Stimulated activated CD4-positive, alpha-beta T cell treated with anti-CD3 and anti-CD28 coated beads, Interleukin-2, amount 100 ng/mL, for 24 hours (primary cell): ENCODE results near the gene TAOK3.
"Not testable (repeated sequence)": the region's sequence is repeated elsewhere in the genome, so short reads cannot be mapped to it uniquely, and the experiment has no call there.

Experiments used
- DNase-seq, 2 donors: peaks; one replicate each; pipeline ENCODE4 v3.0.0-alpha.2; 2020

TAOK3 gene

DNA sequence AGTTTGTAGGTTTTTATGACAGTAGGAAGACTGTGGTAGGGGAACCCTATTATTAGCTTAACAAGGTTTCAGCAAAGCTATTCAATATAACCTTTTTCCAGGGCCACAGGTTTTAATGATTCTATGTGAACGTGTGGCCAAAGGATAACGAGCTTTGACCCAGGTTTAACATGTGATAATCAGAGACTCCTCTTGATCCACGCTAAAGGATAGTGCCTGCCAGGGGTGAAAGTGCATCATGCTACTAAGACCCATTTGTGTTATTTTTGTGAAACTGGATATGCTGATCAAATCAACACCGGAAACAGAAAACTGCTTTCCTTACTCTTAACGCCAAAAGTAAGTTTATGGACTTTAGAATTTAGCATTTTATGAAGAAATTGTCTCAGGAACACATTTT is 909 bp upstream of the TAOK3 start:
- DNase-seq: no peak

DNA sequence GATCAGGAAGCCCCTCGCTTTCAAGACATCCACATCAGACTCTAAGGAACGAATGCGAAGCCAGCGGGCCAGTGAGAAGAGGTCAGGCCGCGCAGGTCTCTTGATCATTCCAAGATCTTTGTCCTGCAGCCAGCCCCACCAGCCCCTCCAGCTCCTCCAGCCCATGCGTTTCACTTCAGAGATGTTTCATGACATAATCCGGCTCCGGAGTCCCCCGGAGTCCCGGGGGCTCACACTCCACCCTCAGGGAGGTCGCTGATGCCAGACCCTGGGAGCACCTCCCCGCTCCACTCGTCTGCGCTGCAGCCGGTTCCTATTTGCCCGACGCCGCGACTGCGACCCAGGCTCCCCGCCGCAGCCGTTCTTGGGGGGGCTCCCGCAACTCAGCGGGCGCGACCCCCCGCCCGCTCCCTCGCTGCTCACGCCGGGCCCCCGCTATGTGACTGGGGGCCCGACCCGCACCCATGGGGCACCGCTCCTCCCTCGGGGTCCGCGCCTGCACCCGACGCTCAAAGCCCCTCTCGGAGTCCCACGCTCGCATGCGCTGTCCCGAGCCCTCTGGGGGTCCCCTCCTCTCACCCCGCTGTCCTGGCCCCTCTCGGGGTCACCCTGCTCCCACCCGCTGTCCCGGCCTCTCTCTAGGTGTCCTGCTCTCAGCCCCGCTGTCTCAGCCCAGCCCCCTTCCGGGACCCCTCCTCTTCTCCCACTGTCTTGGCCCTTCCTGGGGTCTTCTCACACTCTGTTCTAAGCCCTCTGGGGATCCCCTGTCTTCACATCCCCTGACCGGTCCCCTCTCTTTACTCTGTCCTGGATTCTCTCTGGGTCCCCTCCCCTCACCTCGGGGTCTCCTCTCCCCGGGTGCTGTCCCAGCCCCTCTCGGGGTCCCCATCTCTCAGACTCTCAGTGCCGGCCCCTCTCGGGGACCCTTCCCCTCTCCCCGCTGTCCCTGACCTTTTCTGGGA is 1.1 kb downstream of the TAOK3 start:
- DNase-seq: peak; percentile 20 to 24

DNA sequence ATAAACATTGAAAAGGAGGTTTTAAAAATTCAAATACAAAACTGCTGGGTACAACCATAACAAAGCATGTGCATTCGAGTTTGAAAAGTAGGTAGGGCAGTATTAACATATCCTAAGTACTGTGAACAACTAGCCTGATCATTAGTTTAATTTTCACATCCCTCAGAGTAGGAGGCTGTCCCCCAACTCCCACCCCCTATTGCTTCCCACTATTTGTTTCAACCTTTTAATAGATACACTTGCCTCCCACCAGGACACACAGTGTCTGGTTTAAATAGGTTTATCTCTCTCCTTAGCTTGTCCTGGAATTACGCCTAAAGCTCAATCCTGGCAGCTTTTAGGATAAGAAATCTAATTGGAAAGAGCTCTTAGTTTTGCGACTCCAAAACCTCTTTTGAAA is 2.1 kb downstream of the TAOK3 start:
- DNase-seq: no peak

DNA sequence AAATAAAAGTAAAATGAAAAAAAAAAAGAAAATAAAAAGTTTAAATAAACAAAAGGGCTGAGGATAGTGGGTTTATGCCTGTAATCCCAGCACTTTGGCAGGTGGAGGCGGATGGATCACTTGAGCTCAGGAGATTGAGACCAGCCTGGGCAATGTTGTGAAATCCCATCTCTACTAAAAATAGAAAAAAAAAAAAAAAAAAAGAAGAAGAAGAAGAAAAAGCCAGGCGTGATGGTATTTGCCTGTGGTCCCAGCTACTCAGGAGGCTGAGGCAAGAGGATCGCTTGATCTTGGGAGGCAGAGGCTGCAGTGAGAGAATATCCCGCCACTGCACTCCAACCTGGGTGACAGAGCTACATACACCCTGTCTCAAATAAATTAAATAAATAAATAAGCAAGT is 3.9 kb downstream of the TAOK3 start:
- no peak for DNase-seq

DNA sequence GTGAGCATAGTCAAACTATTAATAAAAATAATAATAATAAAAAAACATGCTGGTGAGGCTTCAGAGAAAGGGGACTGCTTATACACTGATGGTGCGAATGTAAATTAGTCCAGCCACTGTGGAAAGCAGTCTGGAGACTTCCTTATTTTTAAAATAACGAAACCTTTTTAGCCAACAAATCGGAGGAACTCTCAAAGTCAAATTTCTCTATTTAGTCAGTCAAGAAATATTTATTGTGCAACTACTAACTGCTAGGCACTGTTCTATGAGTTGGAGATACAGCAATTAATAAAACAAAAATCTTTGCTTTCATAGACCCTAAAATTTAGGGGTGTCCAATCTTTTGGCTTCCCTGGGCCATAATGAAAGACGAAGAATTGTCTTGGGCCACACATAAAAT is 10.8 kb downstream of the TAOK3 start:
- no peak for DNase-seq

DNA sequence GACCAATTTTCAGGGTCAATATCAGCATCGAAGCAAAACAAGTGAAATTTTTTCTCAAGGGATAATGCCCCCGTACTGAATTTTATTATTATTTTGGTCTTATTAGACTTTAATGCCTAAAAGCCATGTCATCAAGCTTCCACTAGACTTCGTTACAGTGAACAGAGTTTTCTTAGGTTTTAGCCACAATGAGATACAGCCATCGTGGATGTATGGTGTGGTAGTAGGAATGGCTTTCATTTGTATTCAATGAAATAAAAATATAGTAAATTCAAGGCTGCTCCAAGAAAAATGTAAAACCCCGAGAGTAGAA is 11.7 kb downstream of the TAOK3 start:
- no peak for DNase-seq

DNA sequence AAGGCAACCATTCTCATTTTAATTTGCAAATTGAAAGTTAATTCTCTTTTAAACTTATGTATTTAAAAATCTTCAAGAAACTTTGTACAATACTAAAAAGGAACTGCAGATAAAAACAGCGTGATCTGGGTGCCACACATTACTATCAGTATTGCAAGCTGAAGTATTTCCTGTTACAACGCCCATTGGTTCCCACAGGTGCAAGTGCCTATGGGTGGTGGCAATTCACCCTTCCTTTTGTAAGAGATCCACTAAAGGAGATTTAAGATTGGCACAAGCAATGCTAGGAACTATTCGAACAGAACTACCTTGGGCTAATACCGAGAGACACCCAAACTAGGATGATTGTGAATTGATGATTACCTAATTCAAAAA is 13.2 kb downstream of the TAOK3 start:
- peak in 1 of 2 donors; percentile 22 for DNase-seq

DNA sequence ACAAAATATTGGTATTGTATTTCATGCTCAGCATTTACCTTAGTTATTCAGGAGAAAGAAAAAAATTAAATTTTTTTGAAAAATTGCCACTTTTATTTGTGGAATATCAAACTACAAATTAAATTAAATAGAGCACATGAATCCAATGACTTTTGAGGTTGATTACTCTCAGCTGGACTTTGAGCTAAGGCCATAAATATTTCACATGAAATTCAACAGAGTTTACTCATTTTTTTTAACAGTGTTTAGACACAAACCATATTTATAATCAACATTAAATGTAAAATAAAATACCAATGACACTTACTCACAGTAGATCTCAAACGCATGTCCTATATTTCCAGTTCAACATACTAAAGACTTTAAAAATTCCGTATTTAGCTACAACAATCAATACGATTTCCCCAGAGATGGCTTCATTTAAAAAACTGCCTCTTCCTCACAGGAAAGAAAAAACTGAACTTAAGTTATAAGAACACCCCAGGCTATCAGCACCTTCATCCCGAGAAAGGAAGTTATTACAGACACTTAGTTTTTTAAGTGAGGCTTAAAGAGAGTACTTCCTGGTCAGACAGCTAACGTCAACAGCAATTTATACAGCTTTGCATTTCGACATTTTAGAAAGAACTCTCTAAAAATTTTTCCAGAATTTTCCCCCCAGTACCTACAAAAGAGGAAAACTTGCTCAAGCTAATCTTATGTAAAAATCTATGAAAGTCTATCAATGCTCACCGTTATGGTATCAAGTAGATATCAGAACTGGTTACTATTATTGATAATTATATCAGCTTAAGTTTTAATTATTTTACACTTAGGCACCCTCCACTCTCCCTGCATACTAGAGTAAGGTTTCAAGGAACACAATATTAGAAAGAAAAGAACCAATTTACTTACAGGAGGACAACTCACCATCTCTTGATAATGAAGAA is 13.8 kb downstream of the TAOK3 start:
- DNase-seq: no peak

DNA sequence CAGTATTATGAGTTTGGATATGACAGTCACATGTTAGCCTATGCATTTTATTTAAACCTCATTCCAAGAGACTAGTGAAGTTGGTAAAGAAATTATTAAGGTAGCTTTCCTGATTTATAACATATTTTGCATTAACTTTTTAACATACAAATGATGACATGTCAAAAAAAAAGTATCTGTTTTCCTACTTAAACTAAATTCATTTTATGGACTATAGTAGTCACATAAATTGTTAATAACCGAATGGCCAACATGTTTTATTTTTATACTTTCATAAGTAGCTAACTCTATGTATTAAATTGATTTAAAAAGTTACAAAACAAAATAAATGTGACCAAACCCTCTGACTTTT is 14.7 kb downstream of the TAOK3 start:
- DNase-seq: no peak

DNA sequence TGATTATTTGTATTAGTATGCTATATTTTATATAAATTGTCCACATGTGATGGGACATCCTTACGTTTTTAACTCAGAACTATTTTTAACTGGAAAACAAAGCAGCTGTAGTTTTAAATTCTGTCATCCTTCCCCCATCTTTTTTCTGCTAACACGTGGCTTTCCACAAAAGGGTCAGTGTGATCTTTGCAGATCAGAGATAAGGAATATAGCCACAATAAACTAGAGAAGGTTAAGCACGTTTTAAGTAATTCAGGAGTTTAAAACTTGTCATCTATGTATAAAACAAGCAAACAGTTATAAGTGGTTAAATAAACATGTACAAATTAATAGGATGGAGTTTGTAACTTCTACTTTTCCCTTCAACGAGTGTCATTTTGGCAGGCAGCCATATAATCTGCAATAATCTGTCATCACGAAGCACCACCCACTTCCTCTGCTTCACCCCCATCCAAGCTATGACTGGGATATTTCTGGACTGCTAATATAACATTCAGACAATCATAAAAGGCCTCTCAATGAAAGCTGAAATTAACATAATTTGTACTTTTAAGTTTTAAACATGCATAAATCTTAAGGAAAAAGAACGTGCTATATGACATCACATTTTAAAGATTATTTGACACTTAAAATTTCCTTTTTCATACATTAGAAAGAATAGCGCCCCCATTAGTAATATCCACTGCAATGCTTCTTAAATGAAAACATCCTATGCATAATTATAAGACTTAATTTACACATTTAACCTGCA is 15.3 kb downstream of the TAOK3 start:
- peak; percentile 36 to 57 for DNase-seq

DNA sequence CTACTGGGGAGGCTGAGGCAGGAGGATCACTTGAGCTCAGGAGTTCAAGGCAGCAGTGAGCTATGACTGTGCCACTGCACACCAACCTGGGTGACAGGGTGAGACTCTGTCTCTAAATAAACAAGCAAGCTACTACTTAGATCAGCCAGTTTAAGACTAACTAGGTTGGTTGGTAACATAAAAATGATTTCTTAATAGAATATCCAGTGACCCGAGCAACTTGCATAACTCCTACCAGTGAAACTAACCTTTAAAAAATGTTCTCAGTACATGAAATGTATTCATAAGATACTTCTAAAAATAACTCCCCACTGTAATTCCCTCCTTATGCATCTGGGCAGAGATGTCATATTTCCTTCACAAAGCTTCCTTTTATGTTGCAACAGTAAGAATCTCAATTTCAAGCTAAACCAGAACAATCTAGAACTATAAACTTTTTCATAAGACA is 15.9 kb downstream of the TAOK3 start:
- peak; percentile 12 to 24 for DNase-seq

DNA sequence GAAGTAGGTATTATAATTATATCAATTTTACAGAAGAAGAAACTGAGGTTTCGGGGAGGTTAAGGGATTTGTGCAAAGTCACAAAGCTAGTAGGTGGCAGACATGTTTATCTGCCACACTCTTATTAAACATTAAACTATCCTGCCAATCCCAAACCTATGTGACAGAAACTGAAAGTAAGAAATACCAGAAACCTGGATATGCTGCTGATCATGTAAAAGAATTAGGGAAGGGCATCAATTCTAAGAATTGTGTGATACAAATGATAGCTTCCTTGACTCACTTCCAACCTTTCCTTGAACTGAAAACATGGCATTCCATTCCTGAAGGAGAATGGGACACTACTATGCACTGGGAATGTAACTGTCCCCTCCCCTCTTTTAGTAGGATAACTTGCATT is 16.9 kb downstream of the TAOK3 start:
- no peak for DNase-seq

DNA sequence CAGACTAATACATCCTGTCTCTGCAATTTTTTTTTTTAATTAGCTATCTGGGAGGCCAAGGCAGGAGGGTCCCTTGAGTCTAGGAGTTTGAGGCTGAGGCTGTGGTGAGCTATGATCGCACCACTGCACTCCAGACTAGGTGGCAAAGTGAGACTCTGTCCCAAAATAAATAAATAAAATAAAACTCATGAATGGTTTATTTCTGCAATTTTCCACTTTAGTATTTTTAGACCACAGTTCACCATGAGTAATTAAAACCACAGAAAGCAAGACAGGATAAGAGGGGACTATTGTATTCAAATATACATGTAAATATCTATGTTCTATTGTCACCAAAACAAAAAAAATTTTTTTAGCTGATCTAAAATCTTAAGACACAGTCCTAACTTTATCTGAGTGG is 17.8 kb downstream of the TAOK3 start:
- no peak for DNase-seq

DNA sequence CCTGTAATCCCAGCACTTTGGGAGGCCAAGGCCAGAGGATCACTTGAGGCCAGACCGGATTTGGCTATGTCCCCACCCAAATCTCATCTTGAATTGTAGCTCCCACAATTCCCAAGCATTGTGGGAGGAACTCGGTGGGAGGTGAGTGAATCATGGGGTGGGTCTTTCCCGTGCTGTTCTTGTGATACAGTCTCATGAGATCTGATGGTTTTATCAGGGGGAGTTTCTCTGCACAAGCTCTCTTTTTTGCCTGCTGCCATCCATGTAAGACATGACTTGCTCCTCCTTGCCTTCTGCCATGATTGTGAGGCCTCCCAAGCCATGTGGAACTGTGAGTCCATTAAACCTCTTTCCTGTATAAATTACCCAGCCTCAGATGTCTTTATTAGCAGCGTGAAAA is 18.2 kb downstream of the TAOK3 start:
- DNase-seq: not testable (repeated sequence)

DNA sequence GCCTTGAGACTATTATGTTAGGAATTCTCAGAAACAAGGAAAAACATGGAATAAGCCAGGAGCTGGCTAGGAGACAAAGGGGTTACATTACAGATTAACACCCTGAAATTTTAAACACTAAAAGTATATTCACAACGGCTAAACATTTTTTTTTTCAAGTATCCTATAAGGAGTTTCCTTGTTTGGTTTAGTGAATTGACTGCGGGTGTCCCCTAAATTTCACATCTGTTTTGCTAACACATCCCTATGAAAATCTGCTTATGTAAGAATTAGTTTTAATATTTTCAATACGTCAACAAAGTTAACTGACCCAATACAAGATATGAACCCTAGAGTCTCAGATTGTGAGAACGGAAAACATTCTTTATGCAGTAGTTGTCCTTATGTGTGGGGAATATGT is 19.0 kb downstream of the TAOK3 start:
- DNase-seq: no peak

DNA sequence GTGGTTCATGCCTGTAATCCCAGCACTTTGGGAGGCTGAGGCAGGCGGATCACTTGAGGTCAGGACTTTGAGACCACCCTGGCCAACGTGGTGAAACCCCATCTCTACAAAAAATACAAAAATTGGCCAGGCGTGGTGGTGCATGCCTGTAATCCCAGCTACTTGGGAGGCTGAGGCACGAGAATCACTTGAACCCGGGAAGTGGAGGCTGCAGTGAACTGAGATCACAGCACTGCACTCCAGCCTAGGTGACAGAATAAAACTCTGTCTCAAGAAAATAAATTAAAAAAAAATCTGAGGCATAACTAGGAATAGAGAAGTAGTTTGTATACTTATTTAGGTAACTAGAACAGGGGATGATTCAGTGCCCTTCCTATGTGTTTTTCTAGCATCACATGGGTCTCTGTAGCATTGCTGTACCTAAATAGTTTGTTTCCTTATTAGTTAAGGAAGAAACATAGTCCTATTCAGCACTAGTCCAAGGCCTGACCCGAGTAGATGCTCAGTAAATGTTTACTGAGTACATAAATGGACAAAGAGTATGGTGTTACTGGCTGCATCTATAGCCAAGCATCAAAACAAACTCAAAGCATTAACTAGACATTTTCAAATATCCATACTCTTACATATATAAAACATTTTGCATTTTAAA is 21.7 kb downstream of the TAOK3 start:
- no peak for DNase-seq

DNA sequence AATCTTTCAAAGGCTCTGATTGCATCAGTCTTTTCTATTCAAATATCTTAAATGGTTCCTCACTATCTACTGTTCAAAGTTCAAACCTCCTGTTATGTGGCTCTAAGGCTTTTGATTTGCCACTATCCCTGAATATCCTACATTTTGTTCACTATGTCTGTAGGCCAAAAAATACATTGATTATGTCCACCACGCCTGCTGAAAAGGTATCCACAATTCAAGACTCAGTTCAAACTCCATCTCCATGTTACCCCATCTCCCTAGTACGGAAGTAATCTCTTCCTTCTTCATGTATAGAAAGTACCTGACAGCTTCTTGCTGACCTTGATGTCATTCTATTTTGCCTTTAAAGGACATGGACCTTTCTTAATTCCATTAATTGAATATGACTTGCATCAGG is 24.8 kb downstream of the TAOK3 start:
- no peak for DNase-seq

DNA sequence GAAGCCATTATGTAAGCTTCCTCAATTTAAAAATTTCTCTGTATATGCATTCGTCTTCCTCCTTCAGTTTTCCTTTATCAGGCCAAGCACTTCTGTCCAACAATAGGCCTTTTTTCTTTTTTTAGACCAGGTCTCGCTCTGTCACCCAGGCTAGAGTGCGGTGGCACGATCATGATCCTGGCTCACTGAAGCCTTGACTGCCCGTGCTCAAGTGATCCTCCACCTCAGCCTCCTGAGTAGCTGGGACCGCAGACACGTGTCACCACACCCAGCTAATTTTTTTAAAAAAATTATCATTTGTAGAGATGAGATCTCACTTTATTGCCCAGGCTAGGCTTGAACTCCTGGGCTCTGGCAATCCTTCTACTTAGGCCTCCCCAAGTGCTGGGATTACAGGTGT is 25.8 kb downstream of the TAOK3 start:
- no peak for DNase-seq

DNA sequence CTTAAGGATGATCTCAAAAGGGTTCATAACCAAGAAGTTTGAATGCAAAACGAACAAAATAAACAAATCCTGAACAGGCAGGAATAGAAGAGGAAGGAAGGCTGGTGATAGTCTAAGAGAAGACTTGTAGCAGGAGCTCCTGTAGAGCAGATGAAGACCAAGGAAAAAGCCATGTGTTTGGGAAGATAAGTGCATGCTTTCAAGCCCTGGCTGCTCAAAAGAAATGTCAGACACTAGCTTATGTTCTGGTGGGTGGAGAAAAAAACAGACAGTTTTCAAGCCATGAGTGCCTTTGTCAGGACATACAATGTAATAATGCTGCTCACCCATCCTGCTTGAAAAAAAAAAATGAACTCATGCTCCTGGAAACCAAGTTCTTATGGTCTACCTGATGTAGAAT is 27.4 kb downstream of the TAOK3 start:
- no peak for DNase-seq

DNA sequence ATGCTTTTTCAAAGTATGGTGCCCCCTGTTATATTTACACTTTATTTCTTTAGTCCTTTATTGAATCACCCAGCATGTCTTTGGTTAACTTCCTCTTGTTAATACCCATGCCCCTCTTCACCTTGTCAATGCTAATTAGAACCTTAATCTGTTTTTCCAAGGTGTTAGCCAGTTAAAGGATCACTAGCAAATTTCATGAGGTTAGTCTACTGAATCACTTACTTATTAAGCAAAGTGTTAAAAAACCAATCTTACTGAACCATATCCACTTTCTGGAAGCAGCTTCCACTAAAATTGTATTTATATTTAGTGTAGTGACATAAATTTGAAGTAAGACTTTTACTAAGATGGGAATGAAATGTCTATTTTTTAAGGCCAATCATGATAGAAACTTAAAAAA is 27.9 kb downstream of the TAOK3 start:
- DNase-seq: no peak

DNA sequence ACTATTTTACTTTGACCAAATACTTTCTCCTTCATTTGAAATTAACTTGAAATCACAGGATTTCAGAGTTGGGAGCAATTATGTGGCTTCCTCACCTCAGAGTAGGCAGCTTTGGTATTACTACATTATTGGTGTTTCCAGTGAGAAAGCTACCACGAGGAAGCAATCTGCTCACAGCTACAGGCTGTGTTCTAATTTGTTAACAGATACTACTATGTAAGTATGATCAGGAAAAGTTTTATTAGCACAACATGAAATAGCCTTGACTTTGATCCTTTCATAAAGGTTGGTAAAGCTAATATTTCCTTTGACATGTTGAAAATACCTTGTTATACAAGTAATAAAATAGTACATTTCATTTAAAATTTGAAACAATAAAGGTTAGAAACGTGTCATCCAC is 30.6 kb downstream of the TAOK3 start:
- DNase-seq: no peak

DNA sequence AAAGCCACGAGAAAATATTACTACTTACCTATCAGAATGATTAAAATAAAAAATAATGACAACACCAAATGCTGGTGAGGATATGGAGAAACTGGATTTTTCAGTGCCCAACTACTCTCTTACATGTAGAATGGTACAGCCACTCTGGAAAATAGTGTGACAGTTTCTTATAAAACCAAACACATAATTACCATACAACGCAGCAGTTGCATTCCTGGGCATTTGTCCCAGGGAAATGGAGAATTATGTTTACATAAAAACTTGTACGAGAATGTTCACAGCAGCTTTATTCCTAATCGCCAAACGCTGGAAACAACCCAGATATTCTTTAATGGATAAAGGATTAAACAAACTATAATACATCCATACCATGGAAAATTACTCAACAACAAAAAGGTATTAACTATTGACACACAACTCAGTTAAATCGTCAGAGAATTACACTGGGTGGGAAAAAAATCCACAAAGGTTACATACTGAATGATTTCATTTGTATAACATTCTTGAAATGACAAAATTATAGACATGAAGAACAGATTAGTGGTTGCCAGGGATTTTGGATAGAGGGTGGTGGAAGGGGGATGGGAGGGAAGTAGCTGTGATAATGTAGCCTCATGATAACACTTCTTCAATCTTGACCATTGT is 35.4 kb downstream of the TAOK3 start:
- DNase-seq: no peak
